K562 (cell line): ENCODE measurements around the gene FGR. TPM values are rescaled to one million over a fixed set of nuclear protein-coding genes. Genes with fewer than 3 reads are reported as not detected.

Source experiments
- ATAC-seq: fragments of 200-7000 bp; cut with Tn5 transposase; 3 replicates; pipeline ENCODE4 v1.9.1; 2020; ENCODE audit warnings: moderate library complexity
- BruUV-seq: library from RNA; stranded (reverse); fragments of 400-500 nt; replicated peaks from 2 replicates; lab custom pipeline; 2021; lab: Mats Ljungman, UMichigan
- CTCF ChIA-PET: fragments of 300-600 bp; formaldehyde crosslinking; extraction: SDS; loops from one replicate; lab custom pipeline; 2021; ENCODE audit warnings: low intra/inter-chr PET ratio; lab: Yijun Ruan, JAX
- POLR2A ChIA-PET: fragments of 300-600, 350-650 bp; sonication (Branson Sonifier 250); formaldehyde crosslinking; extraction: SDS; loops from one replicate; lab custom pipeline; 2021; ENCODE audit warnings: antibody characterized with exemption, inconsistent platforms; lab: Yijun Ruan, JAX
- DNase-seq, 4 experiments: peaks; one replicate each; pipeline versions ENCODE4 v3.0.0 to v3.0.0-alpha.2; 2011 to 2018; ENCODE audit warnings: low spot score in 3 of 4, mixed read lengths in 3 of 4; ENCODE audit errors: extremely low read depth in 1 of 4
- FAIRE-seq: peaks from 2 replicates; lab custom pipeline; 2011; peaks lifted over from hg19 to GRCh38; lab: Jason Lieb, UNC
- H2AFZ ChIP-seq: 2 replicates; pipeline ENCODE4 v1.6.0; 2011; ENCODE audit warnings: low read depth, low read length, control low read depth, inconsistent platforms
- H3K27ac ChIP-seq: fragments of 200-600 bp; 3 replicates; pipeline ENCODE4 v1.8.0; 2011; ENCODE audit warnings: low read depth, mild to moderate bottlenecking, control low read depth, inconsistent platforms, low read length, moderate library complexity, mixed read lengths; ENCODE audit errors: extremely low read depth
- H3K27me3 ChIP-seq, 2 experiments: fragments of 300-600 bp in 1 of 2; 2 replicates in 1 of 2; 3 replicates in 1 of 2; pipeline versions ENCODE4 v1.6.0 to v1.8.0; 2011; ENCODE audit warnings: inconsistent platforms in 2 of 2, low read length in 2 of 2, mild to moderate bottlenecking in 1 of 2, mixed read lengths in 1 of 2, moderate library complexity in 1 of 2; ENCODE audit not compliant: control insufficient read depth in 2 of 2, insufficient read depth in 2 of 2
- H3K36me3 ChIP-seq: fragments of 300-600 bp; 3 replicates; pipeline ENCODE4 v1.8.0; 2011; ENCODE audit warnings: mild to moderate bottlenecking, low read length, inconsistent platforms; ENCODE audit not compliant: control insufficient read depth, insufficient read depth
- H3K4me1 ChIP-seq, 2 experiments: fragments of 200-600 bp in 1 of 2; replicated peaks in 1 of 2; 2 replicates in 1 of 2; 3 replicates in 1 of 2; pipeline versions ENCODE4 v1.5.1 to v1.8.0; 2011; ENCODE audit warnings: inconsistent platforms in 2 of 2, low read length in 2 of 2, mild to moderate bottlenecking in 1 of 2, mixed read lengths in 1 of 2, moderate library complexity in 1 of 2; ENCODE audit not compliant: control insufficient read depth in 2 of 2, insufficient read depth in 2 of 2
- H3K4me2 ChIP-seq: 2 replicates; pipeline ENCODE4 v1.6.1; 2011; ENCODE audit warnings: low read length, control low read depth, inconsistent platforms, mixed read lengths; ENCODE audit not compliant: insufficient read depth
- H3K4me3 ChIP-seq: fragments of 200-600 bp; sonication (generic), shearing (Covaris generic); 2 replicates; pipeline ENCODE4 v1.5.1; 2016; ENCODE audit warnings: control low read depth, inconsistent platforms
- H3K79me2 ChIP-seq: fragments of 200-600 bp; 3 replicates; pipeline ENCODE4 v1.8.0; 2011; ENCODE audit warnings: low read length, inconsistent platforms; ENCODE audit not compliant: control insufficient read depth, insufficient read depth
- H3K9ac ChIP-seq, 2 experiments: 2 replicates each; pipeline versions ENCODE4 v1.6.0 to v1.6.1; 2011; ENCODE audit warnings: low read depth in 2 of 2, low read length in 2 of 2, control low read depth in 1 of 2, inconsistent platforms in 1 of 2, mild to moderate bottlenecking in 1 of 2, mixed read lengths in 1 of 2; ENCODE audit not compliant: insufficient read depth in 1 of 2
- H3K9me1 ChIP-seq: one replicate; pipeline ENCODE4 v1.6.0; 2011; ENCODE audit warnings: inconsistent platforms, mild to moderate bottlenecking, low read length, moderate library complexity; ENCODE audit not compliant: control insufficient read depth, insufficient read depth
- H3K9me3 ChIP-seq: replicated peaks from 2 replicates; pipeline ENCODE4 v1.5.1; 2011; ENCODE audit warnings: low read depth, low read length, inconsistent platforms; ENCODE audit not compliant: control insufficient read depth, insufficient read depth
- H4K20me1 ChIP-seq: replicated peaks from 2 replicates; pipeline ENCODE4 v1.6.1; 2011; ENCODE audit warnings: low read length, inconsistent platforms, mixed read lengths; ENCODE audit not compliant: control insufficient read depth, insufficient read depth
- ATF1 ChIP-seq, 2 experiments: fragments of 450-650 bp in 1 of 2; IDR thresholded peaks; 2 replicates each; pipeline ENCODE4 v1.6.1; 2016; ENCODE audit warnings: missing compliant biosample characterization in 1 of 2, missing genetic modification characterization in 1 of 2
- BHLHE40 ChIP-seq: IDR thresholded peaks from 2 replicates; pipeline ENCODE4 v1.6.1; 2011; ENCODE audit warnings: low read length, improper control_type of control experiment
- CTBP1 ChIP-seq: fragments of 450-650 bp; IDR thresholded peaks from 2 replicates; pipeline ENCODE4 v1.6.1; 2016; ENCODE audit warnings: borderline replicate concordance
- L3MBTL2 ChIP-seq: fragments of 450-650 bp; IDR thresholded peaks from 2 replicates; pipeline ENCODE4 v1.6.1; 2016; ENCODE audit warnings: mild to moderate bottlenecking, moderate library complexity
- PCBP1 ChIP-seq: fragments of 200-400 bp; formaldehyde crosslinking; IDR thresholded peaks from 2 replicates; pipeline ENCODE4 v1.6.1; 2018; ENCODE audit warnings: mild to moderate bottlenecking, low read depth, low read length; ENCODE audit not compliant: poor library complexity, severe bottlenecking
- PHB2 ChIP-seq: fragments of 450-650 bp; IDR thresholded peaks from 2 replicates; pipeline ENCODE4 v1.6.1; 2017; ENCODE audit warnings: low read depth
- STAT5B ChIP-seq: fragments of 250-450 bp; sonication (Bioruptor Pico); IDR thresholded peaks from 2 replicates; pipeline ENCODE4 v1.8.0; 2021; ENCODE audit warnings: mild to moderate bottlenecking, inconsistent platforms
- ZBED1 ChIP-seq: IDR thresholded peaks from 2 replicates; pipeline ENCODE4 v1.6.1; 2014
- ZFP36 ChIP-seq: fragments of 150-350 bp; IDR thresholded peaks from 2 replicates; pipeline ENCODE4 v1.6.1; 2018; ENCODE audit warnings: low read length, low read depth; ENCODE audit not compliant: partially characterized antibody
- WGBS: fragments of 100-300 bp; shearing (Covaris generic); methylation state at CpG from one replicate; pipeline ENCODE4 v1.1.6; 2016; ENCODE audit warnings: low coverage, mixed read lengths; ENCODE audit not compliant: insufficient coverage; ENCODE audit errors: missing lambda C conversion rate; 5-methylcytosine and 5-hydroxymethylcytosine counted together
- in situ Hi-C: fragments of 300-500 bp; cut with MboI; formaldehyde crosslinking; loops from 4 replicates; pipeline ENCODE4 v1.15.0; 2018; ENCODE audit warnings: inconsistent platforms, mixed read lengths
- intact Hi-C: fragments of 100-400 bp; cut with micrococcal nuclease; formaldehyde crosslinking; loops from 2 replicates; pipeline ENCODE4 v1.14.2; 2022
- polyA plus RNA-seq, 8 experiments: library from polyadenylated mRNA; depleted of rRNA in 4 of 8; stranded (reverse) in 5 of 8; unstranded in 3 of 8; fragments of >200 nt; fragmentation: Nextera tagmentation in 2 of 8; fragmentation: Illumina TruSeq in 1 of 8; extraction: Ambion mirVana in 2 of 8; extraction: Trizol in 1 of 8; gene quantifications; 2 replicates each; pipeline versions ENCODE4 v1.2.1 to v1.2.3, GENCODE V29; 2011 to 2014; ENCODE audit warnings: inconsistent platforms in 1 of 8, missing spikeins in 1 of 8
- total RNA-seq, 7 experiments: library from RNA; depleted of rRNA in 6 of 7; stranded (reverse); fragments of >200 nt in 6 of 7; fragmentation: Illumina TruSeq in 2 of 7; extraction: Trizol in 2 of 7; gene quantifications; 2 replicates each; pipeline versions ENCODE4 v1.2.1 to v1.2.3, GENCODE V29; 2011 to 2021; ENCODE audit warnings: low replicate concordance in 1 of 7
- TF ChIP-seq, protein P1 (sequence below): sonication (generic); formaldehyde crosslinking; IDR thresholded peaks from 2 replicates; pipeline ENCODE4 v1.9.0; 2022; ENCODE audit warnings: mild to moderate bottlenecking, missing genetic modification reagents

Gene FGR
- total and polyA plus RNA-seq, 9 of the 15 experiments (the other 6 are each of a cell fraction or from before 2014, with no cell fraction given), result 0.04 to 0.11 TPM; not detected in 7

- Histone ChIP-seq H3K79me2 (no peaks in the 10 kb centered on the region), H3K27me3 (peaks cover 5 to 22% of the 10 kb centered on the region in 2 experiments; a peak in 3 of 5 replicates), H3K9me1 (no peaks in the 10 kb centered on the region), H3K4me3 (peak overlapping the region; percentile 24; the same call in 1 of the 2 replicates), H4K20me1 (0 out of 2 replicates have a peak, but pooled peaks cover 3% of the 10 kb centered on the region), H3K4me1 (peaks cover 13 to 23% of the 10 kb centered on the region in 2 experiments; a peak in 4 of 5 replicates), H3K36me3 (no peaks in the 10 kb centered on the region), H2AFZ (peak overlapping the region; percentile 93), H3K9me3 (no peaks in the 10 kb centered on the region), H3K4me2 (peak overlapping the region; percentile 71), H3K9ac (peak overlapping the region in 1 of 2 experiments; percentile 84; a peak in 2 of 4 replicates), H3K27ac (no peak overlapping the region)
- ChIA-PET POLR2A (interaction anchor here (0.7 to 2.5 kb wide), 4 partner anchors 8 to 594 kb away, joined by 3 to 6 read pairs (median 4); partner anchors contain the start of gene AHDC1), CTCF (no interaction called here)
- TF ChIP-seq BHLHE40 (0 out of 2 replicates have a peak, but pooled peaks have one; percentile 7), STAT5B (no peak), ATF1 (CRISPR knock-in tag; IDR thresholded peaks at IDR 0.05) (no peak), ATF1 (tag; IDR thresholded peaks at IDR 0.05) (no peak), ZFP36 (peak; percentile 70), CTBP1 (peak; percentile 9; the same call in 1 of the 2 replicates), ZBED1 (peak; percentile 83), PHB2 (no peak), L3MBTL2 (0 out of 2 replicates have a peak, but pooled peaks have one; percentile 34), PCBP1 (peak; percentile 22)
- TF ChIP-seq, protein P1, sequence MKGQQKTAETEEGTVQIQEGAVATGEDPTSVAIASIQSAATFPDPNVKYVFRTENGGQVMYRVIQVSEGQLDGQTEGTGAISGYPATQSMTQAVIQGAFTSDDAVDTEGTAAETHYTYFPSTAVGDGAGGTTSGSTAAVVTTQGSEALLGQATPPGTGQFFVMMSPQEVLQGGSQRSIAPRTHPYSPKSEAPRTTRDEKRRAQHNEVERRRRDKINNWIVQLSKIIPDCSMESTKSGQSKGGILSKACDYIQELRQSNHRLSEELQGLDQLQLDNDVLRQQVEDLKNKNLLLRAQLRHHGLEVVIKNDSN (CRISPR knock-in tag), result no peak
- FAIRE-seq (no peak), ATAC-seq (peak; percentile 46), DNase-seq (peak in 3 of 4 experiments; percentile 35 to 63 (median 56))
- intact Hi-C loops (no loop called here), in situ Hi-C loops (loop anchor here (25.0 kb wide), 1 partner anchor 503 kb away; no protein-coding TSS in a partner anchor)
- 60% methylated on average over 41 of the region's 41 CpGs for WGBS
- BruUV-seq, result no TSS peak
These were observed 19.4 kb downstream of the FGR start for GRCh38 chr1:27615346-27616192.
